GM18867 (cell line): Measurements from ENCODE around the gene EDIL3.

Source experiments
- ATAC-seq: cut with Tn5 transposase; IDR thresholded peaks from one replicate; pipeline ENCODE4 v1.9.1; 2021; ENCODE audit warnings: mild to moderate bottlenecking, moderate library complexity; ENCODE audit not compliant: unreplicated experiment

EDIL3 gene

GRCh38 chr5:83917261-83917908 lies 467.3 kb downstream of the EDIL3 start:
- ATAC-seq: no peak

GRCh38 chr5:83914662-83915418 lies 469.8 kb downstream of the EDIL3 start:
- no peak for ATAC-seq

GRCh38 chr5:83914199-83914598 lies 470.5 kb downstream of the EDIL3 start:
- ATAC-seq: no peak

GRCh38 chr5:83913593-83913992 lies 471.1 kb downstream of the EDIL3 start:
- no peak for ATAC-seq

DNA sequence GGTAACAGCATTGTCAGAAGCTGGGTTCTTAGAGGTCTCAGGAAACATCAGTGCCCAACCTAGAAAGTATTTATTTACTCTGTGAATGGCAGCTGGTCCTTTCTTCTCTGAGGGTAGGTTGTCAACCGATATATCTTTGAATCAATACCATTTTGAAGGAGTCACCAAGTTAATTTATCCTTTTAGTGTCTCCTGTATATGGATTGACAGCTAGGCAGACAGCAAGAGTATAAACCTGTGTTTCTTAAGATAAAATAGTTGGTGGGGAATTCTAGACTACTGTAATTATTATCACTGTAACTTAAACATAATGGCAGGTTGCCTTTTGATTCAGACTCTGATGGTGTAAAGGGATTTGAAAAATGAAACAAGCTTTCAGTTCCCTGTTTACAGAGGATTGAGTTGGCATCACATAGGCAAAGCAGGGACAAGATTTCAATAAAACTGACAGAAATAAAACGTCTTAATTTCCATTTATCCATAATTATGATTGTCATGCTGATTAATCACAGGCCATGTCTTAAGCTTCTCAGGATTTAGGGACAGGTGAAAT lies 473.2 kb downstream of the EDIL3 start:
- ATAC-seq: no peak

GRCh38 chr5:83900306-83900705 lies 484.4 kb downstream of the EDIL3 start:
- no peak for ATAC-seq

- ATAC-seq: no peak
These were observed 485.2 kb downstream of the EDIL3 start for GRCh38 chr5:83899326-83899970.

DNA sequence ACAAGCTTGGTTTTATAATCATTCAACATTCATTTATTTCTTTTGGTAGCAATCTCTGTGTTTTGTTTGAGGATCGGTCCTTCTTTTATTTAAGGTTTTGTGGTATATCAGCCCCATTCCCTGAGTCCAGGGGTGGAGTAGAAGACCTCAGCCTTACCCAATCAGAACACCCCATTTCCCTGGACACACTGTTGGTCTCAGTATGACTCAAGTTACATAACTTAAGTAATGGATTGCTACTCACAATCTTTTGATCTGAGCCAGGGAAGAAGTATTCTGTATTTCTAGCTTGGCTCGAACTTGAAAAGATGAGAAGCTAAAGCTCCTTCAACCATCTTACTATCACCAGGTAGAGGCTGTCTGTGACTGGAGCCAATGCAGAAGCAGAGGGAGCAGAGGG lies 488.8 kb downstream of the EDIL3 start:
- no peak for ATAC-seq

GRCh38 chr5:83891261-83891660 lies 493.4 kb downstream of the EDIL3 start:
- no peak for ATAC-seq
